Adrenal gland (tissue), 5 donors: ENCODE data around the gene FAM177B.

Source experiments
- POLR2A ChIP-seq, 2 donors: fragments of 450-650 bp; IDR thresholded peaks; one replicate each; pipeline ENCODE4 v1.6.1; 2017; ENCODE audit warnings: antibody characterized with exemption in 2 of 2, mild to moderate bottlenecking in 2 of 2, moderate library complexity in 1 of 2
- TF ChIP-seq, protein P1 (sequence below), 6 experiments: fragments of 450-650 bp in 4 of 6; fragments of 200-600 bp in 2 of 6; sonication (generic) in 1 of 6; IDR thresholded peaks; 1 replicate in 5 of 6; 2 replicates in 1 of 6; pipeline versions ENCODE4 v1.5.1 to v1.8.0; 2016 to 2021; ENCODE audit warnings: antibody characterized with exemption in 6 of 6, mild to moderate bottlenecking in 2 of 6, moderate library complexity in 1 of 6
- donor health status: DM: no; HTN: no; CAD: no.

DNA sequence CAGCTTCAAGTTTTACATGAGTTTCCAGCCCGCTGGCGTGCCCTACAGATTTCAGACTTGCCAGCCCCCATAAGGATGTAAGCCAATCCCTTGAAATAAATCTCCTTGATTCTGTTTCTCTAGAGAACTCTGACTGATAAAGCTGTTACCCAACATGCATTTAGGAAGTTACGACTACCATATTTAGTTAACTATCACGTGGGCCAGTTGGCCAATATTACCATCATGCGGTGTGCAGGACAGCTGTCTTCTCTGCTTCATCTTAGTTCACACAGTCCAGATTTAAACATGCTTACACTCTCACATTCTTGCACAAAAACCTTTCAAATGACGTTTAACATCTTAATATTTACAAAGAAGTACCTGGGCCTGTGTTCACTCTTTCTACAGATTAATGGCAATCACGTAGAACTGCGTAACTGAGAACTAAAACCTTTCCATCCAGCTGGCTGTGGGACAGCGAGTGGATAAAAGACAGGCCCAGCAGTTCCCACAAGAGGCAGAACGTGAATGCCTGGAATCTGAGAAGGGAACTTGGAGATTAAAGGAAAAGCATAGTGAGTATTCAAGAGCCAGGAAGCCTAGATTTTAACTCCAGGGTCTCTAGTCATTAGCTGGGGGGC, 20.8 kb downstream of the FAM177B start:
- TF ChIP-seq, protein P1, sequence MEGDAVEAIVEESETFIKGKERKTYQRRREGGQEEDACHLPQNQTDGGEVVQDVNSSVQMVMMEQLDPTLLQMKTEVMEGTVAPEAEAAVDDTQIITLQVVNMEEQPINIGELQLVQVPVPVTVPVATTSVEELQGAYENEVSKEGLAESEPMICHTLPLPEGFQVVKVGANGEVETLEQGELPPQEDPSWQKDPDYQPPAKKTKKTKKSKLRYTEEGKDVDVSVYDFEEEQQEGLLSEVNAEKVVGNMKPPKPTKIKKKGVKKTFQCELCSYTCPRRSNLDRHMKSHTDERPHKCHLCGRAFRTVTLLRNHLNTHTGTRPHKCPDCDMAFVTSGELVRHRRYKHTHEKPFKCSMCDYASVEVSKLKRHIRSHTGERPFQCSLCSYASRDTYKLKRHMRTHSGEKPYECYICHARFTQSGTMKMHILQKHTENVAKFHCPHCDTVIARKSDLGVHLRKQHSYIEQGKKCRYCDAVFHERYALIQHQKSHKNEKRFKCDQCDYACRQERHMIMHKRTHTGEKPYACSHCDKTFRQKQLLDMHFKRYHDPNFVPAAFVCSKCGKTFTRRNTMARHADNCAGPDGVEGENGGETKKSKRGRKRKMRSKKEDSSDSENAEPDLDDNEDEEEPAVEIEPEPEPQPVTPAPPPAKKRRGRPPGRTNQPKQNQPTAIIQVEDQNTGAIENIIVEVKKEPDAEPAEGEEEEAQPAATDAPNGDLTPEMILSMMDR (IDR thresholded peaks at IDR 0.05) = no peak
- no peak for TF ChIP-seq POLR2A (IDR thresholded peaks at IDR 0.05)
